HG02981 (cell line): Measurements from ENCODE around the gene CTSZ.
"Not testable (repeated sequence)": the region's sequence is repeated elsewhere in the genome, so short reads cannot be mapped to it uniquely, and the experiment has no call there.

Experiments
- ATAC-seq: cut with Tn5 transposase; IDR thresholded peaks from one replicate; pipeline ENCODE4 v1.9.1; 2021; ENCODE audit warnings: mild to moderate bottlenecking, moderate library complexity; ENCODE audit not compliant: unreplicated experiment

The CTSZ gene

GRCh38 chr20:58950603-58951002 is 56.5 kb downstream of the CTSZ start:
- no peak for ATAC-seq

GRCh38 chr20:58947797-58948388 is 59.2 kb downstream of the CTSZ start:
- ATAC-seq: not testable (repeated sequence)

GRCh38 chr20:58945965-58946631 is 61.0 kb downstream of the CTSZ start:
- no peak for ATAC-seq
